Lower lobe of right lung (tissue), 2 donors: Measurements from ENCODE around the gene PDE9A. TPM values are rescaled to one million over a fixed set of nuclear protein-coding genes. Genes with fewer than 3 reads are reported as not detected.
"Not testable (repeated sequence)": the region's sequence is repeated elsewhere in the genome, so short reads cannot be mapped to it uniquely, and the experiment has no call there.

Experiments used
- ATAC-seq, 2 donors: fragments of 200-7000 bp; cut with Tn5 transposase; one replicate each; pipeline ENCODE4 v1.9.1; 2020 to 2022; ENCODE audit warnings: mild to moderate bottlenecking in 2 of 2, moderate library complexity in 2 of 2
- DNase-seq: peaks from one replicate; pipeline ENCODE4 v3.0.0-alpha.2; 2020
- H3K27ac ChIP-seq: fragments of 200-600 bp; one replicate; pipeline ENCODE4 v1.8.0; 2022
- H3K27me3 ChIP-seq: fragments of 200-600 bp; one replicate; pipeline ENCODE4 v1.8.0; 2022; ENCODE audit warnings: low read depth
- H3K36me3 ChIP-seq: fragments of 200-600 bp; one replicate; pipeline ENCODE4 v1.8.0; 2022; ENCODE audit warnings: mild to moderate bottlenecking
- H3K4me1 ChIP-seq: fragments of 200-600 bp; one replicate; pipeline ENCODE4 v1.8.0; 2022
- H3K4me3 ChIP-seq: fragments of 200-600 bp; one replicate; pipeline ENCODE4 v1.8.0; 2022; ENCODE audit warnings: mild to moderate bottlenecking
- H3K9me3 ChIP-seq: fragments of 200-600 bp; one replicate; pipeline ENCODE4 v1.8.0; 2022
- CTCF ChIP-seq: fragments of 200-600 bp; IDR thresholded peaks from one replicate; pipeline ENCODE4 v1.8.0; 2022; ENCODE audit warnings: antibody characterized with exemption, mild to moderate bottlenecking
- intact Hi-C: fragments of 100-400 bp; cut with DNase I; formaldehyde crosslinking; loops from one replicate; pipeline ENCODE4 v1.11.0; 2022
- total RNA-seq: library from RNA; stranded (reverse); fragmentation: NEBNext Ultra II Directional; extraction: Animal tissue kit (Norgen Biotek cat#: 25700); gene quantifications from one replicate; pipeline ENCODE4 v1.2.1, GENCODE V29; 2021
- donor health status: DM: no; HTN: yes; CAD: no; lungs with severe emphysema.

The PDE9A gene
- total RNA-seq, 1 donor from 2014 or later = 12.8 TPM

DNA sequence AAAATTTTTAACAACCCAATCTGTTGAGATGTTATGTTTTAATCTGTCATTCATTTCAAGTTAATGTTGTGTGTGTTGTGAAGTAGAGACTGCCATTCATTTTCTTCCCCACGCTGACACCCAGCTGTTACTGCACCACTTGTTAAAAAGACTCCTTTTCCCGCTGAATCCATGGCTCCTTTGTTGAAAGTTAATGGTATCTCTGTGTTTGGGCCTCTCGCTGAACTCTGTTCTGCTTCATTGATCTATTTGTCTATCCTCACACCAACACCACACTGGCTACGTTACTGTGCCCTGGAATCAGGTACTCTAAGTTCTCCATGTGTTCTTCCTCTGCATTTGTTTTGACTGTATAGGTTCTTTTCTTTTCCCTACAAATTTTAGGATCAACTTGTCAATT lies 58.2 kb downstream of the PDE9A start:
- no peaks in the 10 kb centered on the region for H3K36me3 ChIP-seq
- no peaks in the 10 kb centered on the region for H3K4me1 ChIP-seq
- no peak overlapping the region for H3K4me3 ChIP-seq
- intact Hi-C loops = no loop called here
- DNase-seq (no peak), ATAC-seq (no peak)
- H3K27ac ChIP-seq = no peak overlapping the region
- TF ChIP-seq CTCF = no peak
- H3K27me3 ChIP-seq = no peaks in the 10 kb centered on the region
- H3K9me3 ChIP-seq = no peaks in the 10 kb centered on the region

- H3K4me1 ChIP-seq, H3K4me3 ChIP-seq, H3K9me3 ChIP-seq, H3K27me3 ChIP-seq, H3K36me3 ChIP-seq, intact Hi-C loops, ATAC-seq, DNase-seq, H3K27ac ChIP-seq: not testable (repeated sequence)
These were observed 62.0 kb downstream of the PDE9A start for GRCh38 chr21:42715427-42715826.

DNA sequence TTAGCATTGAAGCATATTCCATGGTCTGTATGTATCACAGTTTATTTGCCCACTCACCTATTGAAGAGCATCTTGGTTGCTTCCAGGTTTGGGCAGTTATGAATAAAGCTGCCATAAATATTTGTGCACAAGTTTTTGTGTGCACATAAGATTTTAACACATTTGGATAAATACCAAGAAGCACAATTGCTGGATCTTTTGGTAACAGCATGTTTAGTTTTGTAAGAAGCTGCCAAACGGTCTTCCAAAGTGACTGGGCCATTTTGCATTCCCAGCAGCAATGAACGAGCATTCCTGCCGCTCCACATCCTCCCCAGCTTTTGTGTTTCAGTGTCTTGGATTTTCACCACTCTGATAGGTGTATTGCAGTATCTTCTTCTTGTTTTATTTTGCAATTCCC lies 62.7 kb downstream of the PDE9A start:
- peaks cover 4% of the 10 kb centered on the region for H3K4me1 ChIP-seq
- no peaks in the 10 kb centered on the region for H3K36me3 ChIP-seq
- H3K27ac ChIP-seq = no peak overlapping the region
- DNase-seq = no peak
- no peaks in the 10 kb centered on the region for H3K27me3 ChIP-seq
- no peaks in the 10 kb centered on the region for H3K9me3 ChIP-seq
- intact Hi-C loops = no loop called here
- TF ChIP-seq CTCF = no peak
- no peak for ATAC-seq
- H3K4me3 ChIP-seq = no peak overlapping the region

- not testable (repeated sequence) for H3K9me3 ChIP-seq
These were observed 67.1 kb downstream of the PDE9A start for GRCh38 chr21:42720484-42720883.

DNA sequence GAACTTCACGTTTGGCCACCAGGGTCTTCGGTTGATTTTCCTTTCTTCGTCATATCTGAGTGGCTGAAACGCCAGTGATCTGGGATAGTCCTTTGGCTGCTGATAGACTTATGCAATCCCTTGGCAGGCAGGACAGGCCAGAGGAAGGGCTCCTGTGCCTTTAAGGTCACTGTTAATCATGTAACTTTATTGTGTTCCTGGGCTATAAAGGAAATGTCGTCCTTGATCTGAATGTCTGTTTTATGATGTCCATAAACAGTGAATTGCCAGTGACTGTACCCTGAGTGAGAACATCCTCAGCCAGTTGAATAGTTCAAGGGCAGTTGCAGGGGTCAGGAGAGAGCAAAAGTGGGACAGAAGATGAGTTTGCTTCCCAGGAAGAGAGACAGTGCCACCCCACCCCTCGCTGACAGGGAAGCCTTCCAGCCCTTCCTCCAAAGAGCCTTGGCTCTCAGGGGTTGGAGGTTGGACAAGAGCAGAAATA lies 68.0 kb downstream of the PDE9A start:
- no peaks in the 10 kb centered on the region for H3K9me3 ChIP-seq
- no peaks in the 10 kb centered on the region for H3K27me3 ChIP-seq
- TF ChIP-seq CTCF = no peak
- H3K4me3 ChIP-seq = no peak overlapping the region
- no peaks in the 10 kb centered on the region for H3K36me3 ChIP-seq
- peaks cover 36% of the 10 kb centered on the region for H3K4me1 ChIP-seq
- ATAC-seq (peak; percentile 50 to 73), DNase-seq (no peak)
- intact Hi-C loops = no loop called here
- H3K27ac ChIP-seq = no peak overlapping the region

More at GRCh38 chr21:42720484-42720883, 67.1 kb downstream of the PDE9A start:
- DNase-seq, H3K27me3 ChIP-seq, H3K4me3 ChIP-seq, H3K36me3 ChIP-seq, H3K27ac ChIP-seq, intact Hi-C loops, ATAC-seq: not testable (repeated sequence)
- peaks cover 36% of the 10 kb centered on the region for H3K4me1 ChIP-seq

GRCh38 chr21:42722153-42722552 lies 68.7 kb downstream of the PDE9A start:
- DNase-seq (no peak), ATAC-seq (peak; percentile 24 to 25)
- H3K4me1 ChIP-seq = peaks cover 36% of the 10 kb centered on the region
- peak overlapping the region; percentile 14 for H3K27ac ChIP-seq
- H3K36me3 ChIP-seq = no peaks in the 10 kb centered on the region
- intact Hi-C loops = no loop called here
- no peaks in the 10 kb centered on the region for H3K27me3 ChIP-seq
- H3K4me3 ChIP-seq = no peak overlapping the region
- no peak for TF ChIP-seq CTCF
- no peaks in the 10 kb centered on the region for H3K9me3 ChIP-seq
